Activated naive CD4-positive, alpha-beta T cell treated with anti-CD3 and anti-CD28 coated beads, Interleukin-2, amount 50 U/mL, for 24 hours (primary cell): ENCODE measurements around the gene IRAK1BP1.
"Not testable (repeated sequence)": the region's sequence is repeated elsewhere in the genome, so short reads cannot be mapped to it uniquely, and the experiment has no call there.

ENCODE experiments used
- H3K27ac Mint-ChIP-seq: one replicate; pipeline ENCODE4 v1.8.0; 2021; ENCODE audit warnings: mild to moderate bottlenecking, mixed read lengths
- H3K27me3 Mint-ChIP-seq: one replicate; pipeline ENCODE4 v1.8.0; 2021; ENCODE audit warnings: mixed read lengths
- H3K36me3 Mint-ChIP-seq: one replicate; pipeline ENCODE4 v1.8.0; 2021; ENCODE audit warnings: mixed read lengths
- H3K4me1 Mint-ChIP-seq: one replicate; pipeline ENCODE4 v1.8.0; 2021; ENCODE audit warnings: mixed read lengths
- H3K4me3 Mint-ChIP-seq: one replicate; pipeline ENCODE4 v1.8.0; 2021; ENCODE audit warnings: mild to moderate bottlenecking, mixed read lengths
- H3K9me3 Mint-ChIP-seq: one replicate; pipeline ENCODE4 v1.8.0; 2021; ENCODE audit warnings: mixed read lengths

The IRAK1BP1 gene

GRCh38 chr6:78867370-78868040 lies at the start of gene IRAK1BP1:
IRAK1BP1 (plus strand) TSS chr6:78867551; CDS start chr6:78867577, 26 bp downstream.
- H3K36me3 Mint-ChIP-seq = peaks cover 9% of the 10 kb centered on the region
- H3K4me1 Mint-ChIP-seq = peaks cover 16% of the 10 kb centered on the region
- no peaks in the 10 kb centered on the region for H3K9me3 Mint-ChIP-seq
- peak within 1 kb of the TSS; percentile 95 for H3K27ac Mint-ChIP-seq
- H3K4me3 Mint-ChIP-seq = peak within 1 kb of the TSS; percentile 99
- H3K27me3 Mint-ChIP-seq = no peaks in the 10 kb centered on the region

DNA sequence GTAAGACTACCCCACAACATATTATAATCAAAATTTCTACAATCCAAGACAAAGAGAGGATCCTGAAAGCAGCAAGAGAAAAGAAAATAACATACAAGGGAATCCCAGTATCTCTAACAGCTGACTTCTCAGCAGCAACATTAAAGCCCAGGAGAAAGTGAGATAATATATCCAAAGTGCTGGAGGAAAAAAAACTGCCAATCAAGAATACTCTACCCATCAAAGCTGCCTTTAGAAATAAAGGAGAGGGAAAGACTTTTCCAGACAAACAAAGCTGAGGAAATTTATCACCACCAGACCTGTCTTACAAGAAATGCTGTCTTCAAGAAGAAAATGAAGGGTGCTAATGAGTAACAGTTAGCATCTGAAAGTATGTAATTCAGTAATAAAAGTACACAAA lies 43.3 kb upstream of the IRAK1BP1 start:
- H3K4me3 Mint-ChIP-seq = no peak overlapping the region
- H3K4me1 Mint-ChIP-seq = no peaks in the 10 kb centered on the region
- H3K9me3 Mint-ChIP-seq = peaks cover 6% of the 10 kb centered on the region
- H3K27ac Mint-ChIP-seq = no peak overlapping the region
- H3K36me3 Mint-ChIP-seq = no peaks in the 10 kb centered on the region
- peaks cover 8% of the 10 kb centered on the region for H3K27me3 Mint-ChIP-seq

DNA sequence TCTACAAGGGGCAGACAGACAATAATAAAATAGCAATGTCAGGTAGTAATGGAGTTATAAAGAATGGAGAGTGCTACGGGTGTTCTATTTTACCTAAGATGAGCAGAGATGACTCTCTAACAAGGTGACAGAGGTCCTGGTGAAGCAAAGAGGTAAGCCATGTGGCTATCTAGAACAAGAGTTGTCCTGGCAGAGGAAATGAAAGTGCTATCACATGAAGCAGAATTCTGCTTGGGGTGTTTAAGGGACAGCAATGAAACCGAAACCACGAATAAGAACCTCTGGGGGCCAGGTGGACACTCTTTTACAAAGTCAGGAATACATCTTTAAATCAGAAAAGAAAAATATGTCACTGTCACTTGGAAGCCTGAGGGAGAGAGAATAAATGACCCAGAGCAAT lies 37.9 kb upstream of the IRAK1BP1 start:
- no peak overlapping the region for H3K27ac Mint-ChIP-seq
- no peak overlapping the region for H3K4me3 Mint-ChIP-seq
- no peaks in the 10 kb centered on the region for H3K4me1 Mint-ChIP-seq
- no peaks in the 10 kb centered on the region for H3K9me3 Mint-ChIP-seq
- H3K27me3 Mint-ChIP-seq = peaks cover 8% of the 10 kb centered on the region
- no peaks in the 10 kb centered on the region for H3K36me3 Mint-ChIP-seq

DNA sequence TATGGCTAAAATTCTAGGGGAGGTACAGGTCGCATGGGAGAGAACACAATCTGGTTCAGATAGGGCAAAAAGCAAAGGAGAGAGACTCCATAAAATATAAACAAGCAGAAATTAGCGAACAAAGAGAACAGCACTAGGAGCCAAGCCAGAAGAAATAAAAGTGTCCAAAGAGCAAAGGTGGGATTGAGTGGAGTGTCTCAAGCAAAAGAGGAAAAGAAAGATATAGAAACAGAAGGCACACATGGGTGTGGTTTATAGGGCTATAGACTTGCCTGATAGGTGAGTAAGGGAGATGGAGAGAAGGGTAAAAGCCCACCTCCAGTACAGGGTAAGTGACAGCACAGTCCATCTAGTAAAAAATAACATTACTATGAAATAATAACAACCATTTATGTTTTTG lies 36.5 kb upstream of the IRAK1BP1 start:
- Mint-ChIP-seq H3K27ac (no peak overlapping the region), H3K27me3 (peaks cover 10% of the 10 kb centered on the region), H3K4me3 (no peak overlapping the region), H3K36me3 (no peaks in the 10 kb centered on the region), H3K4me1 (no peaks in the 10 kb centered on the region), H3K9me3 (no peaks in the 10 kb centered on the region)

DNA sequence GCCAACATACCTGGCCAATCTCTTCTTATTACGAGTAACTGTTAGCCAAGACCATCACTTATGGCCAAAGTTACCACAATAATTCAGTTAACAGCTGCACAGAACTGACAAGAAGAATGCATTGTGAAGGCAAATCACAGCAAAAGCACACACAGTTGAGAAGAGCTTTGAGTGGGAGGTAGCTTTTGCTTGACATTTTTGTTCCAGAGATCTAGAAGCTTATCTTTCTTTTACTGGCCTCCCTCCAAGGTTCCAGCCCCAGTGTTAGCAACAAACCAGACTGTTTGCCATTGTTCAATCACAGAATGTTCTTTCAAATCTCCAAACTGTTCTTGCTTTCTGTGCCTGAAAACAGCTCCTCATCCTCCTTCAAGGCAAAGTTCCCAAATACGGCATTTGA lies 35.9 kb upstream of the IRAK1BP1 start:
- no peak overlapping the region for H3K4me3 Mint-ChIP-seq
- no peak overlapping the region for H3K27ac Mint-ChIP-seq
- no peaks in the 10 kb centered on the region for H3K36me3 Mint-ChIP-seq

DNA sequence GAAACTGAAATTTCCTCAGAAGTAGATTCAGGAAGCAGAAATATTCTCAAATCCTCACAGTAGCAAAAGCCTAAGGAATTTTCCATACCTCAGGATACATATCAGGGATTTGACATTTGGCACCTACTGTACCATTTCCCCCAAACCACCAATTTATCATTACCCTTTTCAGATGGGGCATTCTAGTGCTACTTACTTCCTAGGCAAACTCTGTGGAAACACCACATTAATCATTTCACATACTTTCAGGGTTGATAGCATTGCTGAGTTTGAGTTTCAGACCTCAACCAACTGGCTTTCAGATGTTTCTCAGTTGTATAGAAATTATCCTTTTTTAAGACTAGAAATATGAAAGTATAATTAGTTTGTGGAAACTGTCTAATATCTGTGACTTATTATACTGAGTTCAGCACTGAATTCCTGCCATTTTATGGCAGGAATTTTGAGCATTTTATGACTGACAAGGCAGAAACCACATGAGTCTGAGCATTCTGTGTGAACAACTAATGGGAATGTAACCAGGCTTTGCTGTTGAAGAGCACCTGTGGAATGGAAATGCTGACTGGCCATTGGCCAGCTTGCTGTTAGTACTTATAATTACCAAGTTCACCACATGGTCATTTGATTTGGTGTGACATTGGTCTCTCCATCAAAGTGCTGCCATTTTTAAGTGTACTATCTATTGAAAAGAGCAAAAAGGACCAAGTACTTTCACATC lies 35.1 kb upstream of the IRAK1BP1 start:
- no peaks in the 10 kb centered on the region for H3K4me1 Mint-ChIP-seq
- no peaks in the 10 kb centered on the region for H3K9me3 Mint-ChIP-seq
- no peak overlapping the region for H3K27ac Mint-ChIP-seq
- H3K36me3 Mint-ChIP-seq = no peaks in the 10 kb centered on the region
- H3K27me3 Mint-ChIP-seq = peaks cover 16% of the 10 kb centered on the region
- no peak overlapping the region for H3K4me3 Mint-ChIP-seq

More for the DNA sequence above, 35.9 kb upstream of the IRAK1BP1 start:
- no peaks in the 10 kb centered on the region for H3K4me1 Mint-ChIP-seq
- peaks cover 12% of the 10 kb centered on the region for H3K27me3 Mint-ChIP-seq
- no peaks in the 10 kb centered on the region for H3K9me3 Mint-ChIP-seq

DNA sequence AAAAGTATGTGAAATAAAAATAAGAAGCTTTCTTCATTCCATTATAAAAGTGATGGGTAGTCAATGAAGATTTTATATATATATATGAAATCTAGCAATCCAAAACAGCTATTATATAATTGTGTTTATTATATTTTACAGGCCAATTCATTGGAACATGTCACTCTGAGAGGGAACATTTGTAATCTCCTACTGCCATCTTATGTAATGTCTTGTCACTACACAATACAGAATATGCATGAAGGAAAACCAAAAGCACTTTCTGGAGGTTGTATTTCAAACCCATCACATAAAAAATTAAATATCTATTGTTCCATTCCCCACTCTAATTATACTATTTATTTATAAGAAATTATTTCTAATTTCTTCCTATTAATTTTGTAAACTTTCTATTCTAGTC lies 31.5 kb upstream of the IRAK1BP1 start:
- Mint-ChIP-seq H3K4me1 (no peaks in the 10 kb centered on the region), H3K4me3 (no peak overlapping the region), H3K36me3 (no peaks in the 10 kb centered on the region), H3K9me3 (peaks cover 5% of the 10 kb centered on the region), H3K27ac (no peak overlapping the region), H3K27me3 (peaks cover 24% of the 10 kb centered on the region)

DNA sequence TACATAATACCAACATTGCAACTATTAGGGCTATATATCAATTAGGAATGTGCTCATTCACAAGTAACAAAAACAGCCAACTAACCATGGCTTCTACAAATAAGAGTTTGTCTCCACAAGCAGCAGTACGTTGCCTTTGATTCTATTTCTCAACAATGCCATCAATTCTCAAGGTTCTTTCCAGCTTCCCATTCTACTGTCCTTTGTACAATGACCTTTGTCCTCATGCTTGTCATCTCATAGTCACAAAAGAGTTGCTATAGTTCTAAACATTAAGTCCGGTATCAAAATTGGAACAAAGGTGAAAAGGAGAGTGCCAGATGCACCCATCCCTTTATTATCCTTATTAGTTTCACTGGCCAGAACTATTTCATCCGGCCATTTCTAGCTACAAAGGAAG lies 30.8 kb upstream of the IRAK1BP1 start:
- Mint-ChIP-seq H3K9me3 (peaks cover 5% of the 10 kb centered on the region), H3K27ac (no peak overlapping the region), H3K27me3 (peaks cover 24% of the 10 kb centered on the region), H3K4me1 (no peaks in the 10 kb centered on the region), H3K36me3 (no peaks in the 10 kb centered on the region), H3K4me3 (no peak overlapping the region)

- Mint-ChIP-seq H3K27me3 (peaks cover 18% of the 10 kb centered on the region), H3K4me3 (no peak overlapping the region), H3K27ac (no peak overlapping the region), H3K9me3 (peaks cover 5% of the 10 kb centered on the region), H3K36me3 (no peaks in the 10 kb centered on the region), H3K4me1 (no peaks in the 10 kb centered on the region)
These were observed 26.2 kb upstream of the IRAK1BP1 start for GRCh38 chr6:78841111-78841510.

- Mint-ChIP-seq H3K4me3 (no peak overlapping the region), H3K4me1 (no peaks in the 10 kb centered on the region), H3K36me3 (no peaks in the 10 kb centered on the region), H3K27me3 (peaks cover 8% of the 10 kb centered on the region), H3K9me3 (peaks cover 5% of the 10 kb centered on the region), H3K27ac (no peak overlapping the region)
These were observed 24.4 kb upstream of the IRAK1BP1 start for GRCh38 chr6:78842953-78843352.

DNA sequence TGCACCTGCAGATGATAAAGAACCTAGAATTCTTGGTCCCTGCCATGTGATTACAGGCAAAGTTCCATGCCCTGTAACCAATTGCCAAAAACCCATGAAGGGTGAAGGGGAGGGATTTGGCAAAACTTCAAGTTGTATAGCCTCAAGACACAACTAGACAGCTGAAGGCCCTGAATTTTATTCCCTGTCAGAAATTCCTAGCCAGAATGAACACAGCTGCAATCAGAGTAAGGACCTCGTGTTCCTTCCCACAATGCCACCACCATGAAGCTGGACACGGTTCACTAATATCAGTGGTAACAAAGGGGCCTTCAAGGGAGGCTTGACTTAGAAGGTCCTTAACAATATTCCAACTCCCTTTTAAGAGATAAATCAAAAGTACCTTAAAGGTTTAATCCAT lies 22.5 kb upstream of the IRAK1BP1 start:
- Mint-ChIP-seq H3K4me1 (no peaks in the 10 kb centered on the region), H3K9me3 (no peaks in the 10 kb centered on the region), H3K4me3 (no peak overlapping the region), H3K27ac (no peak overlapping the region), H3K27me3 (peaks cover 2% of the 10 kb centered on the region), H3K36me3 (peaks cover 4% of the 10 kb centered on the region)

DNA sequence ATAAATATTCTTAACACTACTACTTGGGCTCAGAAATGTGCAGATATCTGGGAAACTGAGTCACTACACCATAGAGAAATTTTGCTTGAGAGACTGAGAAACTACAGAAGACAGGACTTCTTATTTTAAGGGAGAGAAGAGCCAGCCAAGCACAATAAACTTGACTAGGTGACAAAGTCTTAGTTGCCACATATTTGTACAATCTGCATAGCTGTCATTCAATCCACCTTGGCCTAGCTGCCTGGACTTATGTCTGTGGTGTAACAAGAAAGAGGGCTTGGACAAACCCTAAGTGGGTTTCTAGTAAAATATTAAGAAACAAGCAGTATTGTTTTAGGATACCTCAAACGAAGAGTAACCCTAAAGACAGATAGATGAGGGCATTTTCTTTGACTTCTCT lies 21.8 kb upstream of the IRAK1BP1 start:
- H3K27ac Mint-ChIP-seq = no peak overlapping the region

DNA sequence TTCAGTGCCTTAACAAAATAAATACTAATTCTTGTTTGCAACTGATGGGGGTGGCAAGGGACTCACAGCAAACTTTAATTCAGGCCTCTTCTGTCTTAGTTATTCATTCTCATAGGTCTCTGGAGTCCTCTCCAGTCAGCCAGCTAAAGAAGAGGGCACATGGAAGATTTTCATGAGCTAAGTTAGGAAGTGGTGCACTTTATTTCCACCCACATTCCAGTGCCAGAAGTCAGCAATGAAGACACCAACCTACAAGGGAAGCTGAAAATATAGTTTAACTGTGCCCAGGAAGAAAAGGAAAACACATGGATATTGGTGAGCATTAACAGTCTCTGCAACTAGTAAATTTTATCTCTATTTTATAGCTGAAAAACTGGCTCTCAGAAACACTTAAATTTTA lies 16.7 kb upstream of the IRAK1BP1 start:
- Mint-ChIP-seq H3K4me3 (no peak overlapping the region), H3K36me3 (peaks cover 6% of the 10 kb centered on the region), H3K9me3 (no peaks in the 10 kb centered on the region), H3K27ac (no peak overlapping the region), H3K4me1 (no peaks in the 10 kb centered on the region), H3K27me3 (no peaks in the 10 kb centered on the region)

More for the DNA sequence above, 21.8 kb upstream of the IRAK1BP1 start:
- Mint-ChIP-seq H3K36me3 (peaks cover 6% of the 10 kb centered on the region), H3K4me1 (no peaks in the 10 kb centered on the region), H3K9me3 (no peaks in the 10 kb centered on the region), H3K4me3 (no peak overlapping the region), H3K27me3 (peaks cover 2% of the 10 kb centered on the region)

DNA sequence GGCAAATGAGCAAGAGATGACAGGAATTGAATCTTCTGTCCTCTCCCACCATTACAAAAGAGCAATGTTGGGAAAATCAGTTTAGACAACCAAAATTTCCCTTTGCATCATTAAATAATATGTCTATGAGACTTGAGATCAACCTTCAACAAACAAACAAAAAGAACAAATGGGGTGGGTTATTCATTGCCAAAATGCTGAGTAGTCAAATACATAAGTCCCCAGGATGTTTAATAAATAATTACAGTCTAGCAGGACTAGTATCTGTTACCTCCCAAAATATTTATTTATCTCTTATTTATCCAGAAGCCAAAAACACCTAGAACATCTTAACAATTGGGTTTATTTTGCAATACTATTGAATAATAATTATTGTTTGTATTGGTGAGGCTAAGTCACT lies 16.2 kb upstream of the IRAK1BP1 start:
- H3K4me1 Mint-ChIP-seq = no peaks in the 10 kb centered on the region
- H3K27me3 Mint-ChIP-seq = no peaks in the 10 kb centered on the region
- H3K36me3 Mint-ChIP-seq = peaks cover 6% of the 10 kb centered on the region
- H3K9me3 Mint-ChIP-seq = no peaks in the 10 kb centered on the region
- H3K27ac Mint-ChIP-seq = no peak overlapping the region
- no peak overlapping the region for H3K4me3 Mint-ChIP-seq

- no peaks in the 10 kb centered on the region for H3K4me1 Mint-ChIP-seq
- no peak overlapping the region for H3K4me3 Mint-ChIP-seq
- H3K27ac Mint-ChIP-seq = no peak overlapping the region
- H3K9me3 Mint-ChIP-seq = no peaks in the 10 kb centered on the region
- H3K27me3 Mint-ChIP-seq = no peaks in the 10 kb centered on the region
- H3K36me3 Mint-ChIP-seq = peaks cover 2% of the 10 kb centered on the region
These were observed 12.8 kb upstream of the IRAK1BP1 start for GRCh38 chr6:78854546-78854945.

- not testable (repeated sequence) for H3K27me3 Mint-ChIP-seq, H3K4me3 Mint-ChIP-seq, H3K9me3 Mint-ChIP-seq, H3K36me3 Mint-ChIP-seq, H3K27ac Mint-ChIP-seq, H3K4me1 Mint-ChIP-seq
These were observed 8.9 kb upstream of the IRAK1BP1 start for GRCh38 chr6:78858339-78858938.
